ENCODE measurements around the gene SPATA33.
"Not testable (repeated sequence)": the region's sequence is repeated elsewhere in the genome, so short reads cannot be mapped to it uniquely, and the experiment has no call there.

The SPATA33 gene

GRCh38 chr16:89646906-89647305 is 10.7 kb upstream of the SPATA33 start:
- H3K9ac ChIP-seq (ENCODE audit: insufficient read length): no peak overlapping the region
- DNase-seq (ENCODE audit: low read depth, low spot score): no peak
- no peak overlapping the region for H3K27ac ChIP-seq
- H3K9me3 ChIP-seq (ENCODE audit: low read depth, low read length): no peaks in the 10 kb centered on the region
- TF ChIP-seq FOXP2 (optimal IDR thresholded peaks at IDR 0.05; ENCODE audit: control extremely low read depth, extremely low read length, insufficient read depth): no peak
- no peaks in the 10 kb centered on the region; the same call in 1 of the 2 replicates for H3K36me3 ChIP-seq (ENCODE audit: insufficient read depth, low read length)
- H3K4me3 ChIP-seq: no peak overlapping the region

- H3K9me3 ChIP-seq (ENCODE audit: low read depth, low read length): no peaks in the 10 kb centered on the region
- no peak overlapping the region for H3K4me3 ChIP-seq
- no peak for DNase-seq (ENCODE audit: low read depth, low spot score)
- H3K9ac ChIP-seq (ENCODE audit: insufficient read length): no peak overlapping the region
- no peak overlapping the region for H3K27ac ChIP-seq
- TF ChIP-seq EZH2 (IDR thresholded peaks at IDR 0.05): no peak
- no peak for TF ChIP-seq FOXP2 (optimal IDR thresholded peaks at IDR 0.05; ENCODE audit: control extremely low read depth, extremely low read length, insufficient read depth)
- no peak for TF ChIP-seq POLR2AphosphoS5 (IDR thresholded peaks at IDR 0.05; ENCODE audit: borderline replicate concordance, low read depth, low read length)
- no peaks in the 10 kb centered on the region; the same call in 1 of the 2 replicates for H3K36me3 ChIP-seq (ENCODE audit: insufficient read depth, low read length)
Measured at GRCh38 chr16:89651584-89651983, 6.1 kb upstream of the SPATA33 start.

- Histone ChIP-seq H3K36me3 (ENCODE audit: insufficient read depth, low read length) (no peaks in the 10 kb centered on the region), H3K4me3 (no peak overlapping the region), H3K9ac (ENCODE audit: insufficient read length) (no peak overlapping the region), H3K27ac (no peak overlapping the region), H3K9me3 (ENCODE audit: low read depth, low read length) (no peaks in the 10 kb centered on the region)
- TF ChIP-seq FOXP2 (optimal IDR thresholded peaks at IDR 0.05; ENCODE audit: control extremely low read depth, extremely low read length, insufficient read depth) (no peak), EZH2 (IDR thresholded peaks at IDR 0.05) (no peak), POLR2AphosphoS5 (IDR thresholded peaks at IDR 0.05; ENCODE audit: borderline replicate concordance, low read depth, low read length) (no peak)
- no peak for DNase-seq (ENCODE audit: low read depth, low spot score)
Measured at GRCh38 chr16:89653656-89654295, 3.9 kb upstream of the SPATA33 start.

GRCh38 chr16:89655062-89655643 is 2.5 kb upstream of the SPATA33 start:
- Histone ChIP-seq H3K9ac (ENCODE audit: insufficient read length) (no peak overlapping the region), H3K36me3 (ENCODE audit: insufficient read depth, low read length) (no peaks in the 10 kb centered on the region; the same call in 1 of the 2 replicates), H3K4me3 (no peak overlapping the region), H3K9me3 (ENCODE audit: low read depth, low read length) (no peaks in the 10 kb centered on the region), H3K27ac (no peak overlapping the region)
- TF ChIP-seq FOXP2 (optimal IDR thresholded peaks at IDR 0.05; ENCODE audit: control extremely low read depth, extremely low read length, insufficient read depth) (no peak), EZH2 (IDR thresholded peaks at IDR 0.05) (no peak), POLR2AphosphoS5 (IDR thresholded peaks at IDR 0.05; ENCODE audit: borderline replicate concordance, low read depth, low read length) (no peak)
- DNase-seq (ENCODE audit: low read depth, low spot score): no peak

GRCh38 chr16:89656435-89657121 is 1.1 kb upstream of the SPATA33 start:
- peaks cover 7% of the 10 kb centered on the region; the same call in 1 of the 2 replicates for H3K36me3 ChIP-seq (ENCODE audit: insufficient read depth, low read length)
- H3K27ac ChIP-seq: no peak overlapping the region
- no peak for TF ChIP-seq FOXP2 (optimal IDR thresholded peaks at IDR 0.05; ENCODE audit: control extremely low read depth, extremely low read length, insufficient read depth)
- no peak for TF ChIP-seq EZH2 (IDR thresholded peaks at IDR 0.05)
- no peak for TF ChIP-seq POLR2AphosphoS5 (IDR thresholded peaks at IDR 0.05; ENCODE audit: borderline replicate concordance, low read depth, low read length)

GRCh38 chr16:89658221-89658879 is 714 bp downstream of the SPATA33 start:
- H3K36me3 ChIP-seq (ENCODE audit: insufficient read depth, low read length): peaks cover 7% of the 10 kb centered on the region; the same call in 1 of the 2 replicates
- H3K9me3 ChIP-seq (ENCODE audit: low read depth, low read length): no peaks in the 10 kb centered on the region
- no peak for DNase-seq (ENCODE audit: low read depth, low spot score)
- no peak overlapping the region for H3K27ac ChIP-seq
- peak overlapping the region; percentile 89 for H3K9ac ChIP-seq (ENCODE audit: insufficient read length)
- TF ChIP-seq POLR2AphosphoS5 (IDR thresholded peaks at IDR 0.05; ENCODE audit: borderline replicate concordance, low read depth, low read length) (no peak), FOXP2 (optimal IDR thresholded peaks at IDR 0.05; ENCODE audit: control extremely low read depth, extremely low read length, insufficient read depth) (no peak), EZH2 (IDR thresholded peaks at IDR 0.05) (no peak)
- peak overlapping the region; percentile 83 for H3K4me3 ChIP-seq

More at GRCh38 chr16:89656435-89657121, 1.1 kb upstream of the SPATA33 start:
- H3K9me3 ChIP-seq (ENCODE audit: low read depth, low read length): no peaks in the 10 kb centered on the region
- DNase-seq (ENCODE audit: low read depth, low spot score): no peak
- peak overlapping the region; percentile 82 for H3K9ac ChIP-seq (ENCODE audit: insufficient read length)
- peak overlapping the region; percentile 83 for H3K4me3 ChIP-seq

GRCh38 chr16:89660146-89660545 is 2.5 kb downstream of the SPATA33 start:
- H3K4me3 ChIP-seq: no peak overlapping the region
- no peaks in the 10 kb centered on the region for H3K9me3 ChIP-seq (ENCODE audit: low read depth, low read length)
- H3K9ac ChIP-seq (ENCODE audit: insufficient read length): no peak overlapping the region
- TF ChIP-seq FOXP2 (optimal IDR thresholded peaks at IDR 0.05; ENCODE audit: control extremely low read depth, extremely low read length, insufficient read depth) (no peak), POLR2AphosphoS5 (IDR thresholded peaks at IDR 0.05; ENCODE audit: borderline replicate concordance, low read depth, low read length) (no peak), EZH2 (IDR thresholded peaks at IDR 0.05) (no peak)
- H3K36me3 ChIP-seq (ENCODE audit: insufficient read depth, low read length): peaks cover 7% of the 10 kb centered on the region; the same call in 1 of the 2 replicates
- DNase-seq (ENCODE audit: low read depth, low spot score): no peak
- no peak overlapping the region for H3K27ac ChIP-seq

GRCh38 chr16:89661215-89661614 is 3.6 kb downstream of the SPATA33 start:
- Histone ChIP-seq H3K36me3 (ENCODE audit: insufficient read depth, low read length) (peaks cover 7% of the 10 kb centered on the region; the same call in 1 of the 2 replicates), H3K9ac (ENCODE audit: insufficient read length) (no peak overlapping the region), H3K9me3 (ENCODE audit: low read depth, low read length) (no peaks in the 10 kb centered on the region), H3K27ac (no peak overlapping the region), H3K4me3 (no peak overlapping the region)
- no peak for DNase-seq (ENCODE audit: low read depth, low spot score)
- TF ChIP-seq POLR2AphosphoS5 (IDR thresholded peaks at IDR 0.05; ENCODE audit: borderline replicate concordance, low read depth, low read length) (no peak), FOXP2 (optimal IDR thresholded peaks at IDR 0.05; ENCODE audit: control extremely low read depth, extremely low read length, insufficient read depth) (no peak), EZH2 (IDR thresholded peaks at IDR 0.05) (no peak)

GRCh38 chr16:89664238-89664637 is 6.6 kb downstream of the SPATA33 start:
- not testable (repeated sequence) for H3K4me3 ChIP-seq; H3K27ac ChIP-seq; DNase-seq (ENCODE audit: low read depth, low spot score); H3K9me3 ChIP-seq (ENCODE audit: low read depth, low read length); H3K9ac ChIP-seq (ENCODE audit: insufficient read length); H3K36me3 ChIP-seq (ENCODE audit: insufficient read depth, low read length)

GRCh38 chr16:89667000-89667399 is 9.4 kb downstream of the SPATA33 start:
- not testable (repeated sequence) for DNase-seq (ENCODE audit: low read depth, low spot score); H3K4me3 ChIP-seq; H3K9ac ChIP-seq (ENCODE audit: insufficient read length); H3K27ac ChIP-seq; H3K9me3 ChIP-seq (ENCODE audit: low read depth, low read length); H3K36me3 ChIP-seq (ENCODE audit: insufficient read depth, low read length)

All from SK-N-MC (cell line).